Endometrial microvascular endothelial cells (primary cell): ENCODE results near the gene S1PR2. TPM values are rescaled to one million over a fixed set of nuclear protein-coding genes. Genes with fewer than 3 reads are reported as not detected.

Source experiments
- in situ Hi-C: cut with HindIII; loops from 2 replicates; pipeline ENCODE4 v1.10.0; 2017; ENCODE audit warnings: low sequenced_read_pairs, low pct_unique_long_range_greater_than_20kb; ENCODE audit errors: inconsistent ontology term
- total RNA-seq: library from RNA; depleted of rRNA; stranded (reverse); fragments of >200 nt; gene quantifications from one replicate; pipeline ENCODE4 v1.2.3, GENCODE V29; 2015; ENCODE audit errors: inconsistent ontology term

The S1PR2 gene
- total RNA-seq, 1 donor from 2014 or later = 1.7 TPM

DNA sequence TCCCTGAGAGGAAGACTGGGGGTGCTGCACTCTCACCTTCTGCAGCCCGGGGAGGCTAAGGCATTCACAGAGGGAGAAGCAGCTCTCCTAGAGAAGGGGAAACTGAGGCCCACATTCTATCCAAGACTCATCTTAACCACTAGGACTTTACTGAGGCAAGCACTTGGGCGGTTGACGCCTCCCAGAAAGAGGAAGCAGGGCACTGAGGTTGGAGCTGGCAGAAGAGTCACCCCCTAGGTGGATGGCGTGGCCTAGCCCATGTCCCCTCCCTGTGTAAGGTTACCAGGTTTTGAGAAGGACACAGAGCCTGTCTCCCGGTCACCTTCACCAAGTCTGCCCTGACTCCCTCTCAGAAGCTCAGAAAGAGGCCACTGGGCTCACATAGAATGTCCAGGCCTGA, 2.7 kb downstream of the S1PR2 start:
- in situ Hi-C loops = no loop called here

DNA sequence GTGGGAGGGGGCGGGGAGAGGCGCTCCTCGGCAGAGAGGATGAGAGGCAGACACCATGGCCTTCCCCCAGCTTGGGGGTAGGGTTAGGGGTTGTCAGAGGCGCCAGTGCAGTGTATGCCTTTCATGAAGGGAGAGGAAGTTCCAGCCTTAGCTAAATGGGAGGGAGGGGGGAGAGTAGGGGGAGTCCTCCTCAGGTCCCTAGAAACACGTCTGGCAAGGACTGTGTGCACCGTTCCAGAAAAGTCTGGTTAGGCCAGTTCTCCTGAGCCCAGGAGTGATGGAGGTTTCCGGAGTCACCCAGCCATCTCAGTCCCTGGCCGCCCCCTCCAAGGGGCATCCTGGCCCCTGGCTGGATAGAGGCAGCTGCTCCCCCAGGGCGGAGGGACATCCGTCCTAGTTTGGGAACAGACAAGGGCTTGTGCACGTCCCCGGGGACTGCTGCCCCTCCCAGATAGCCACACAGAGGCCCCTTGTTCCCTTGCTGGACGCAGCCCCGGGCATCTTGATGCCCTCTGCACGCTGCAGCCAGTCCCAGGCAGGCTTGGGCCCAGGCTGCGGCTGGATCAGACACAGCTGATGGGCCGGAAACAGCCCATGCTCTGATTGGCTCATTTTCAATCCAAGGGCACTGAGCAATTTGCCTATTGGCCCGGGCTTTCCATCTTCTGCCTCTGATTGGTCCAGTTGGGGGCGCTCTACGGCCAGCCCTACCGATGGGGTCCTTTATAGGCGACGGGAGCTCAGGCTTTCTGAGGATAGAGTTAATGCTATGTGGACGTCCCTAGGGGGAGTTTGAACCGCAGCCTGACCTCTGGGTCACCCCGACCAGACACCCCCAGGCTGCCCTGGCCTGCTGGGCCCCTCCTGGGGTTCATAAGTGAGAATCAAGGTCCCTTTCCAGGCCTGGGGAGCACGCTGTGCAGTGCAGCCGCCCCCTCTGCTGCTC, 3.8 kb downstream of the S1PR2 start:
- in situ Hi-C loops = no loop called here

- in situ Hi-C loops = no loop called here
These were observed 4.6 kb downstream of the S1PR2 start for GRCh38 chr19:10226376-10227025.

GRCh38 chr19:10226021-10226375, 5.1 kb downstream of the S1PR2 start:
- in situ Hi-C loops = no loop called here

DNA sequence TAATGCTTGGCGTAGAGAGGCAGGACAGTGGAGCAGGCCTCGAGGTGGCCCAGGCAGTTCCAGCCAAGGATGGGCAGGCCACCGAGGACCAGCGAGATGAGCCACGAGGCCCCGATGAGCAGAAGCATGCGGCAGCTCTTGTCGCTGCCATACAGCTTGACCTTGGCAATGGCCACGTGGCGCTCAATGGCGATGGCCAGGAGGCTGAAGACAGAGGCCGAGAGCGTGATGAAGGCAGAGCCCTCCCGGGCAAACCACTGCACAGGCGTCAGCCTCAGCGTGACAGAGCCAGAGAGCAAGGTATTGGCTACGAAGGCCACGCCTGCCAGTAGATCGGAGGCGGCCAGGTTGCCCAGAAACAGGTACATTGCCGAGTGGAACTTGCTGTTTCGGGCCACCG, 6.8 kb downstream of the S1PR2 start:
- in situ Hi-C loops = no loop called here

DNA sequence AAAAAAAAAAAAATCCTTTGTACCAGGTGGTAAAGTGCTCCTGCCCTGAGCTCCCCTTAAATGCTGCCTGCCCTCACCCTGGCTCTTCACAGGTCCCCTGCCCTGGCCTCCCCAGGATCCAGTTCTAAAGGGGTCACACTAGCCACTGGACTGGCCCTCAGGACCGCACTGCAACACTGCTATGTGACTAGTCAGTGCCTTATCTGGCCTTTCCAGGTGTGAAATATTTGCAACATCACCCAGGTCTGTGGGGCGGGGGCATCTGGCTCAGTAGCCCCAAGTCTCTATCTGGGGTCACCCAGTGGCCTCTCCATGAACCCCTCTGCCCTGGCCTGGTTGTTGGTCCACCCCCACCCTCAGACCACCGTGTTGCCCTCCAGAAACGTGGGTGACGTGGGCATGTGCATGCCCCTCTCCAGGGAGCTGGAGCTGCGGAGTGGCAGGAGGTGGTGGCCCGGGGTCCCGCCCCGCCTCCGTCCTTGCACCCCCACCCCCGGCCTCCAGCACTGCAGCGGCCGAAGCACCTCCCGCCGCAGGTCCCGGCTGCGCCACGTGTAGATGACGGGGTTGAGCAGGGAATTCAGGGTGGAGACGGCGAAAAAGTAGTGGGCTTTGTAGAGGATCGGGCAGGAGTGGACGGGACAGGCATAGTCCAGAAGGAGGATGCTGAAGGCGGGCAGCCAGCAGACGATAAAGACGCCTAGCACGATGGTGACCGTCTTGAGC, 7.5 kb downstream of the S1PR2 start:
- in situ Hi-C loops = no loop called here

DNA sequence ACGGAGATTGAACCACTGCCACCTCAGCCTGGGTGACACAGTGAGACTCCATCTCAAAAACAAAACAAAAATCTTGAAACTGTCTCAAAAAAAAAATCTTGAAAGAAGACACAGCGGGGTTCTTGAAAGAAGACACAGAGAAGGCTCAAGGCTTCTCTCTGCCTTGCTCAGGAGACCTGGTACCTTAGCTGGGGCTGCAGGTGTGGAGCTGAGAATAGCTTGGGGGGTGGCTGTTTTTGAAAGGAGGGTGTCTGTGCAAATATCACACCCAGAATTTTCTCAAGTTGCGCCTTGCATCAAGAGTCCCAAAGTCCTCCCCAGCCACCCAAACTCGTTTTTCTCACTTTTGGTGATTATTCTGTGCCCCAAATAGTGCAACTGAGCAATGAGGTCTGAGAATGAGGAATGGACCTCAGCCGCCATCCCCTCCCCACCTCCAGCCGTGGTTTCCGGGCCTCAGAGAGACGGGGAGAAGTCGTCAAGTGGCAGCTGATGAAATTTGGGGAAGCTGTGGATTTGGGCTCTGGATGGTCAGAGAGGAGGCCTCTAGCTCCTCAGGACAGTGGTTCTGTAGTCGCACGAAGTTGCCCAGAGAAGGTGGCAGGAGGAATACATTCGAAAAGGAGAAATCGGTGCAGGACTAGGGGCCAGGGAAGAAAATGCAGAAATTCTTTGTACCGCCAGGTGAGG, 8.8 kb downstream of the S1PR2 start:
- in situ Hi-C loops = no loop called here

GRCh38 chr19:10220695-10221094, 10.4 kb downstream of the S1PR2 start:
- in situ Hi-C loops = no loop called here

DNA sequence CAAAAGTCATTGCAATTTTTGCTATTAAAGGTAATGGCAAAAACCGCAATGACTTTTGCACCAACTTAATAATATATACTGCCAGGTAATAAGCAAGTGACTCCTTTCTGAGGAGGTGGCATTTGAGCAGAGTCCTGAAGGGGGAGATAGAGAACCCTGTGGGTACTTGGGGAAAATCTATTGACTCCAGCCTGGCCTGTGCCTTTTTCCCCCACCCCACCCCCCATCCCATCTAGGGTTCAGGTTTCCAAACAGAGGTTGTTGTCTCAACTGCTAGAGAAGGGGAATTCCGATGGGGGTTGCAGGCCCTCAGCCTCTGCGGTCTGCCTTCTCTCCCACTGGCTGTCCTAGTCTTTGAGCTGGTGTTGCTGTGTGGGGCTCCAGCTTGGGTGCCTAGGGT, 11.5 kb downstream of the S1PR2 start:
- in situ Hi-C loops = no loop called here

DNA sequence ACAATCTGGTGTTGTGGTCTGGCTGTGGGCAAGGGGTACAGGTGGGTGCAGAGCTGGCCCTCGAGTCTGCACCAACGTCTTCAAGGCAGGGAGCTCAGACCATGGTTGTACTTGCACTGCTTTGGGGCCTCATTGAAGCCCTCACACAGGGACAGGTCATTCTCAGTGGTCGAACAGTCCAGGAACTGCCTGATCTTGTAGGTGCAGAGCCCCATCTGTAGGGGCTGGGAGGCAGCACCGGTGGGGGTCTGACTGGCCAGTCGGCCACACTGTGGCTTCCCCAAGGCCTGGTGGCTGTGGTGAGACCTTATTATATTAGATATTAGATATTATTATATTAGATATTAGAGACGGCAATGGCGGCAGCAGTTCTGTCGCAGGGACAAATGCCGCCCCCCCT, 14.0 kb downstream of the S1PR2 start:
- in situ Hi-C loops = no loop called here

DNA sequence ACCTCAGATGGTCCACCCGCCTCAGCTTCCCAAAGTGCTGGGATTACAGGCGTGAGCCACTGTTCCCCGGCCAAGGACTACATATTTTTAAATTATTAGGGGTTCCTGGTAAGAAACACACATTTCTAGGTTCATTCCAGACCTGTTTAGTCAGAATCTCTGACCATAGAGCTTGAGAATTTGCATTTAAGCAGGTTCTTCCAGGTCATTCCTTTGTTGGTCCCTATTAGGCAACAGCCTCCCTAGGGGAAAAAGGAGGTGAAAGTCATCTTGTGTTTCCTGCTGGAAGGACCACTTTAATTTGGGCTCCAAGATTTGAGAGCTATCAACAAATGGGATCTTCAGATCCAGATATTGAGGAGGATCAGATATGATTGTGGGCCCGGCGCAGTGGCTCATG, 16.3 kb downstream of the S1PR2 start:
- in situ Hi-C loops = no loop called here

GRCh38 chr19:10211691-10212090, 19.4 kb downstream of the S1PR2 start:
- in situ Hi-C loops = no loop called here

DNA sequence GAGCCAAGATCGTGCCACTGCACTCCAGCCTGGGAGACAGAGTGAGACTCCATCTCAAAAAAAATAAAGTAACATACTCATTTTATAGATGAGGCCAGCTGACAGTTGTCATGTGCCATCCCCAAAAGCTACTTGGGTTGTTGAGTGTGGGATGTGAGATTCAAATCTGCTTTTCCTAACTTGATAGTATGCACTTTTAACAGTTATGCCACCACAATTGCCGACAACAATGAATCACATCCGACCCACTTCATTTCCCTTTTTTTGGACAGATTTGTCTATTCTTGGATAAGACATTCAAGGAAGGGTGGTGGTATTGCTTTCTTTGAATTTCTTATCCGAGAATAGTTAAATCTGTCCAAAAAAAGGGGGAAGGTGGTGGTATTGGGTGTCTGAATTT, 20.1 kb downstream of the S1PR2 start:
- in situ Hi-C loops = no loop called here

GRCh38 chr19:10209315-10209714, 21.8 kb downstream of the S1PR2 start:
- in situ Hi-C loops = no loop called here

- in situ Hi-C loops = no loop called here
These were observed 24.1 kb downstream of the S1PR2 start for GRCh38 chr19:10207026-10207425.

- in situ Hi-C loops = no loop called here
These were observed 24.8 kb downstream of the S1PR2 start for GRCh38 chr19:10206226-10206885.

- in situ Hi-C loops = no loop called here
These were observed 25.5 kb downstream of the S1PR2 start for GRCh38 chr19:10205636-10206035.

GRCh38 chr19:10203686-10204085, 27.4 kb downstream of the S1PR2 start:
- in situ Hi-C loops = no loop called here

DNA sequence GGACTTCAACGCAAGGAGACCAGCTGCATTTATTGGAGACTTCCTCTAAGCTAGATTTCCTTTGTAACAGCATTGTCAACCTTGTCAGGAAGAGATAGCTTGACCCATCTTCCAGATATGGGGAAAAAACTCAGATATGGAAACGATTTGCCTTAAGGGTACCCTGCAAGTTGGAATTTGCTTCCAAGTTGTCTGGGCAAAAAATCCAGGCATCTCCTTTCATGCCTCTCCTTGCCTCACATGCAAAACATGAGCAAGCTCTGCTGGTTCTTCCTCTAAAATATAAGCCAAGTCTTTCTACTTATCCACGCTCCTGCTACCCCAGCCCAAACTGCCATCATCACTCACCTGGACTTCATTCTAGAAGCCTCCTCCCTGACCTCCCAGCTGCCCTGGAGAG, 30.0 kb downstream of the S1PR2 start:
- in situ Hi-C loops = no loop called here
